GM12874 (cell line): Measurements from ENCODE around the gene ANGEL2.

Experiments
- CTCF ChIP-seq: IDR thresholded peaks from 2 replicates; pipeline ENCODE4 v1.5.1; 2011; ENCODE audit warnings: low read depth, mild to moderate bottlenecking, control low read depth, low read length, moderate library complexity; ENCODE audit not compliant: insufficient read depth

ANGEL2 gene

GRCh38 chr1:212945463-212946160 is 70.1 kb downstream of the ANGEL2 start:
- TF ChIP-seq CTCF: no peak

- no peak for TF ChIP-seq CTCF
Observed at GRCh38 chr1:212945056-212945455, 70.6 kb downstream of the ANGEL2 start.

GRCh38 chr1:212944229-212944901 is 71.3 kb downstream of the ANGEL2 start:
- TF ChIP-seq CTCF: no peak

GRCh38 chr1:212943393-212943710 is 72.3 kb downstream of the ANGEL2 start:
- no peak for TF ChIP-seq CTCF

GRCh38 chr1:212942679-212943392 is 72.8 kb downstream of the ANGEL2 start:
- TF ChIP-seq CTCF: no peak
